Suprapubic skin (tissue), 4 donors: ENCODE results near the gene CAPN10.

Source experiments
- EP300 ChIP-seq: sonication (generic); formaldehyde crosslinking; IDR thresholded peaks from one replicate; pipeline ENCODE4 v1.6.1; 2017; ENCODE audit warnings: antibody characterized with exemption
- POLR2A ChIP-seq, 2 donors: fragments of 450-650 bp; IDR thresholded peaks; one replicate each; pipeline ENCODE4 v1.6.1; 2017; ENCODE audit warnings: antibody characterized with exemption in 2 of 2, mild to moderate bottlenecking in 2 of 2, moderate library complexity in 2 of 2
- POLR2AphosphoS5 ChIP-seq, 3 donors: sonication (generic); formaldehyde crosslinking; IDR thresholded peaks; one replicate each; pipeline ENCODE4 v1.6.1; 2017; ENCODE audit warnings: antibody characterized with exemption in 3 of 3

DNA sequence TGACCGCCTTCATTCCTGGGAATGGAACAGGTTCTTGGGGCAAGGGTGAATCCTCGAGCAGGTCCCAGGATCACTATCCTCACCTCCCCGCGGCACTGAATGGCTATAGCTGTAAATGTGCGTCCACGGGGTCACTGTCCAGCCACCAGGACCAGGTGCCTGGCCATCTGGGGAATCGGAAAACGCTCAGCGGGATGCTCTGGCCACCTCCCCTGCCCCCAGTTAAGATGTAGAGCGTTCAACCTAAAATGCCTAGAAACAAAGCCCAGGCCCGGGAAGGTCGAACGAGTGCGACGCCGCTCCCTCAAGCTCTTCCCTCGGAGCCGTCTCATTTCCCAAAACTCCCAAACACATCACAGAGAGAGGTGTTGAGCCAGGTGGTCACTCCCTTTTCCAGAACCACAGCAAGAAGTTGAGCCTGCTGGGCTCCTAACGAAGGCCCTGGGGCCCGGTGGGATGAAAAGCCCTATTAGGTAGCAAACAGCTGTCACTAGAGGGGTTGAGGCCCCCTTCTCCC lies 795 bp upstream of the CAPN10 start:
- no peak for TF ChIP-seq POLR2AphosphoS5 (IDR thresholded peaks at IDR 0.05)
- TF ChIP-seq POLR2A (IDR thresholded peaks at IDR 0.05) = no peak
- TF ChIP-seq EP300 = no peak
